NCI-H2196 treated with DMSO at 0.1 percent for 48 hours (cell line): ENCODE data around the gene OAS2.
A peak's percentile ranks its signal among the peaks of the same experiment; 100 is the strongest.

Experiments used
- DNase-seq: peaks from one replicate; lab custom pipeline; 2025; ENCODE audit not compliant: unreplicated experiment; lab: John Stamatoyannopoulos, UW

The OAS2 gene

GRCh38 chr12:112978163-112979040, at the start of gene OAS2:
Gene OAS2, plus strand, starts transcription at chr12:112978519. Its CDS starts 90 bp downstream, at chr12:112978609.
- no peak for DNase-seq

- DNase-seq = no peak
Measured at GRCh38 chr12:112928978-112929377, 49.3 kb upstream of the OAS2 start.

GRCh38 chr12:112929715-112930114, 48.6 kb upstream of the OAS2 start:
- no peak for DNase-seq

GRCh38 chr12:112930350-112930749, 48.0 kb upstream of the OAS2 start:
- no peak for DNase-seq

- DNase-seq = no peak
Measured at GRCh38 chr12:112932485-112933128, 45.7 kb upstream of the OAS2 start.

- DNase-seq = no peak
Measured at GRCh38 chr12:112933129-112933505, 45.2 kb upstream of the OAS2 start.

GRCh38 chr12:112936264-112936663, 42.1 kb upstream of the OAS2 start:
- DNase-seq = no peak

- DNase-seq = no peak
Measured at GRCh38 chr12:112936927-112937326, 41.4 kb upstream of the OAS2 start.

- peak; percentile 76 for DNase-seq
Measured at GRCh38 chr12:112937741-112938719, 40.3 kb upstream of the OAS2 start, which contains the start of gene OAS3. Gene OAS3, plus strand, starts transcription at chr12:112938474. Its CDS starts 57 bp downstream, at chr12:112938531.

GRCh38 chr12:112938751-112939150, 39.6 kb upstream of the OAS2 start:
- no peak for DNase-seq

- no peak for DNase-seq
Measured at GRCh38 chr12:112939761-112940381, 38.4 kb upstream of the OAS2 start.

GRCh38 chr12:112941528-112942335, 36.6 kb upstream of the OAS2 start:
- no peak for DNase-seq

GRCh38 chr12:112942572-112942971, 35.7 kb upstream of the OAS2 start:
- no peak for DNase-seq

- DNase-seq = no peak
Measured at GRCh38 chr12:112944024-112944690, 34.2 kb upstream of the OAS2 start.

- no peak for DNase-seq
Measured at GRCh38 chr12:112945515-112945914, 32.8 kb upstream of the OAS2 start.

- DNase-seq = no peak
Measured at GRCh38 chr12:112946236-112947000, 31.9 kb upstream of the OAS2 start.

GRCh38 chr12:112947314-112947713, 31.0 kb upstream of the OAS2 start:
- DNase-seq = no peak

GRCh38 chr12:112947761-112948160, 30.6 kb upstream of the OAS2 start:
- DNase-seq = no peak

GRCh38 chr12:112948806-112949205, 29.5 kb upstream of the OAS2 start:
- DNase-seq = no peak
